GM12864 (cell line): ENCODE data around the gene C1orf185.

Experiments used
- DNase-seq: peaks from one replicate; pipeline ENCODE4 v3.0.0-alpha.2; 2011; ENCODE audit warnings: low read depth
- H3K4me3 ChIP-seq: 2 replicates; pipeline ENCODE4 v1.5.1; 2011; ENCODE audit warnings: mild to moderate bottlenecking, low read depth, low read length, control low read depth
- TF ChIP-seq, protein P1 (sequence below): IDR thresholded peaks from 2 replicates; pipeline ENCODE4 v1.5.1; 2011; ENCODE audit warnings: low read depth, mild to moderate bottlenecking, moderate library complexity, low read length, control low read depth, inconsistent platforms; ENCODE audit errors: missing control alignments

Gene C1orf185

GRCh38 chr1:51193564-51193963, 91.5 kb downstream of the C1orf185 start:
- no peak overlapping the region for H3K4me3 ChIP-seq
- DNase-seq = no peak
- TF ChIP-seq, protein P1, sequence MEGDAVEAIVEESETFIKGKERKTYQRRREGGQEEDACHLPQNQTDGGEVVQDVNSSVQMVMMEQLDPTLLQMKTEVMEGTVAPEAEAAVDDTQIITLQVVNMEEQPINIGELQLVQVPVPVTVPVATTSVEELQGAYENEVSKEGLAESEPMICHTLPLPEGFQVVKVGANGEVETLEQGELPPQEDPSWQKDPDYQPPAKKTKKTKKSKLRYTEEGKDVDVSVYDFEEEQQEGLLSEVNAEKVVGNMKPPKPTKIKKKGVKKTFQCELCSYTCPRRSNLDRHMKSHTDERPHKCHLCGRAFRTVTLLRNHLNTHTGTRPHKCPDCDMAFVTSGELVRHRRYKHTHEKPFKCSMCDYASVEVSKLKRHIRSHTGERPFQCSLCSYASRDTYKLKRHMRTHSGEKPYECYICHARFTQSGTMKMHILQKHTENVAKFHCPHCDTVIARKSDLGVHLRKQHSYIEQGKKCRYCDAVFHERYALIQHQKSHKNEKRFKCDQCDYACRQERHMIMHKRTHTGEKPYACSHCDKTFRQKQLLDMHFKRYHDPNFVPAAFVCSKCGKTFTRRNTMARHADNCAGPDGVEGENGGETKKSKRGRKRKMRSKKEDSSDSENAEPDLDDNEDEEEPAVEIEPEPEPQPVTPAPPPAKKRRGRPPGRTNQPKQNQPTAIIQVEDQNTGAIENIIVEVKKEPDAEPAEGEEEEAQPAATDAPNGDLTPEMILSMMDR = no peak
